SU-DHL-6 (cell line): Measurements from ENCODE around the gene CFAP99.
"Not testable (repeated sequence)": the region's sequence is repeated elsewhere in the genome, so short reads cannot be mapped to it uniquely, and the experiment has no call there.

ENCODE experiments used
- H2AFZ ChIP-seq: fragments of 200-600 bp; sonication (generic); 2 replicates; pipeline ENCODE4 v1.6.1; 2014; ENCODE audit warnings: low read depth, mild to moderate bottlenecking, moderate library complexity, mixed read lengths, antibody characterized with exemption, low read length; ENCODE audit not compliant: severe bottlenecking
- H3F3A ChIP-seq: fragments of 200-600 bp; shearing (Covaris generic); 2 replicates; pipeline ENCODE4 v1.6.0; 2016; ENCODE audit warnings: antibody characterized with exemption, mild to moderate bottlenecking; ENCODE audit not compliant: insufficient read depth
- H3K27ac ChIP-seq: fragments of 200-600 bp; sonication (generic); 2 replicates; pipeline ENCODE4 v1.5.1; 2016; ENCODE audit warnings: low read depth, mild to moderate bottlenecking, low read length, moderate library complexity, mixed read lengths
- H3K27me3 ChIP-seq: fragments of 200-600 bp; sonication (generic), shearing (Covaris generic); 2 replicates; pipeline ENCODE4 v1.6.0; 2014; ENCODE audit warnings: mild to moderate bottlenecking, low read length
- H3K36me3 ChIP-seq: fragments of 200-600 bp; sonication (generic); 2 replicates; pipeline ENCODE4 v1.6.1; 2014; ENCODE audit warnings: mild to moderate bottlenecking, low read length, mixed read lengths
- H3K4me2 ChIP-seq: fragments of 300-600, 200-600 bp; shearing (Covaris generic), sonication (generic); 2 replicates; pipeline ENCODE4 v1.6.0; 2014; ENCODE audit warnings: low read length, low read depth, mild to moderate bottlenecking; ENCODE audit not compliant: poor library complexity, severe bottlenecking
- H3K4me3 ChIP-seq: fragments of 200-600 bp; sonication (generic); 2 replicates; pipeline ENCODE4 v1.5.1; 2014; ENCODE audit warnings: antibody characterized with exemption, low read length, mild to moderate bottlenecking, mixed read lengths; ENCODE audit not compliant: insufficient read depth, poor library complexity, severe bottlenecking
- H3K79me2 ChIP-seq: fragments of 200-600 bp; sonication (generic); 2 replicates; pipeline ENCODE4 v1.6.1; 2014; ENCODE audit warnings: mild to moderate bottlenecking, low read length, moderate library complexity; ENCODE audit not compliant: insufficient read depth
- H3K9ac ChIP-seq: fragments of 200-600 bp; sonication (generic); 2 replicates; pipeline ENCODE4 v1.7.0; 2014; ENCODE audit warnings: mild to moderate bottlenecking, low read length
- H3K9me2 ChIP-seq: fragments of 200-600 bp; sonication (generic); replicated peaks from 2 replicates; pipeline ENCODE4 v1.6.1; 2014; ENCODE audit warnings: low read length; ENCODE audit not compliant: insufficient read depth
- H3K9me3 ChIP-seq: fragments of 200-600 bp; sonication (generic); 2 replicates; pipeline ENCODE4 v1.6.1; 2014; ENCODE audit warnings: low read length, mixed read lengths; ENCODE audit not compliant: insufficient read depth
- H4K20me1 ChIP-seq: fragments of 200-600 bp; sonication (generic); 2 replicates; pipeline ENCODE4 v1.6.1; 2014; ENCODE audit warnings: low read depth, mild to moderate bottlenecking, antibody characterized with exemption, low read length, moderate library complexity, mixed read lengths
- EZH2phosphoT487 ChIP-seq: fragments of 200-600 bp; sonication (generic), shearing (Covaris generic); conservative IDR thresholded peaks from 2 replicates; pipeline ENCODE4 v1.6.1; 2018; ENCODE audit warnings: mild to moderate bottlenecking, antibody characterized with exemption, low read length, moderate library complexity, mixed read lengths
- TF ChIP-seq, protein P1 (sequence below): fragments of 200-600 bp; sonication (generic); IDR thresholded peaks from one replicate; pipeline ENCODE4 v1.5.1; 2017; ENCODE audit warnings: antibody characterized with exemption, mild to moderate bottlenecking, low read length, moderate library complexity; ENCODE audit not compliant: insufficient read depth, poor library complexity, severe bottlenecking

The CFAP99 gene

DNA sequence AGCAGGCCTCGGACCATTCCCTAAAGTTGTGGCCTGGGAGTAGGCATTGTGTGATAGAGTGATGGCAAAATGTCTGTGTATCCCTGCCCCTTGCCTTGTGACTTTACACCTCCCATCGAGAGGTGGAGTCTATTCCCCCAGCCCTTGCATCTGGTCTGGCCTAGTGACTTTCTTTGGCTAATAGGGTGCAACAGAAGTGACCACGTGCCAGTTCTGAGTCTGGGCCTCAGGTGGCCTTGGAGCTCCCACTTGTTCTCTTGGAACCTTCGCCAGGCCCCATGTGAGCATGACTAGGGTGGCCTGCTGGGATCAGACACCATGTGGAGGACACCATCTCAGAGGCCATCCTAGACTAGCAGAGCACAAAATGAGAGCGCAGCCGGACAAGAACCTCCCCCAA, 46.3 kb downstream of the CFAP99 start:
- H3K27ac ChIP-seq, result no peak overlapping the region
- no peak for TF ChIP-seq EZH2phosphoT487
- TF ChIP-seq, protein P1, sequence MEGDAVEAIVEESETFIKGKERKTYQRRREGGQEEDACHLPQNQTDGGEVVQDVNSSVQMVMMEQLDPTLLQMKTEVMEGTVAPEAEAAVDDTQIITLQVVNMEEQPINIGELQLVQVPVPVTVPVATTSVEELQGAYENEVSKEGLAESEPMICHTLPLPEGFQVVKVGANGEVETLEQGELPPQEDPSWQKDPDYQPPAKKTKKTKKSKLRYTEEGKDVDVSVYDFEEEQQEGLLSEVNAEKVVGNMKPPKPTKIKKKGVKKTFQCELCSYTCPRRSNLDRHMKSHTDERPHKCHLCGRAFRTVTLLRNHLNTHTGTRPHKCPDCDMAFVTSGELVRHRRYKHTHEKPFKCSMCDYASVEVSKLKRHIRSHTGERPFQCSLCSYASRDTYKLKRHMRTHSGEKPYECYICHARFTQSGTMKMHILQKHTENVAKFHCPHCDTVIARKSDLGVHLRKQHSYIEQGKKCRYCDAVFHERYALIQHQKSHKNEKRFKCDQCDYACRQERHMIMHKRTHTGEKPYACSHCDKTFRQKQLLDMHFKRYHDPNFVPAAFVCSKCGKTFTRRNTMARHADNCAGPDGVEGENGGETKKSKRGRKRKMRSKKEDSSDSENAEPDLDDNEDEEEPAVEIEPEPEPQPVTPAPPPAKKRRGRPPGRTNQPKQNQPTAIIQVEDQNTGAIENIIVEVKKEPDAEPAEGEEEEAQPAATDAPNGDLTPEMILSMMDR, result no peak
- H3K36me3 ChIP-seq, result no peaks in the 10 kb centered on the region
- no peaks in the 10 kb centered on the region for H3K9me2 ChIP-seq
- no peak overlapping the region for H2AFZ ChIP-seq
- no peak overlapping the region for H3K4me3 ChIP-seq
- H3F3A ChIP-seq, result no peaks in the 10 kb centered on the region
- no peaks in the 10 kb centered on the region for H3K9me3 ChIP-seq
- H3K27me3 ChIP-seq, result no peaks in the 10 kb centered on the region
- peaks cover 16% of the 10 kb centered on the region for H3K79me2 ChIP-seq
- H4K20me1 ChIP-seq, result peaks cover 2% of the 10 kb centered on the region; the same call in 1 of the 2 replicates
- no peak overlapping the region for H3K9ac ChIP-seq
- no peak overlapping the region for H3K4me2 ChIP-seq

DNA sequence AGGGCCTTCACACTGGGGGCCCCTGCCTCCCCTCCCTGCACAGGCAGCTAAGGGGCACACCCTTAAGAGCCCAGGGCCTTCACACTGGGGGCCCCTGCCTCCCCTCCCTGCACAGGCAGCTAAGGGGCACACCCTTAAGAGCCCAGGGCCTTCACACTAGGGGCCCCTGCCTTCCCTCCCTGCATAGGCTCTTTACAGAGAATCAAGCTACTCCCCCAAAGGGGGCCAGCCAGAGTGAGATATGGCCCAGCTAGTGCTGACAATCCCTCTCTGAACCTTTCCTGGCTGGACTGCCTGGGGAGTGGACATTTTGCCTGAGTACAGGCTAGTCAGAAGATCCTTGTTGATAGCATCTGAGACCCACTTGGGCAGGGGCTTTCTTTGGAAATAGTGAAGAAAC, 46.8 kb downstream of the CFAP99 start:
- not testable (repeated sequence) for H4K20me1 ChIP-seq, H3K27ac ChIP-seq, H3K9me3 ChIP-seq, H3K27me3 ChIP-seq, H2AFZ ChIP-seq, H3F3A ChIP-seq, H3K4me3 ChIP-seq, H3K4me2 ChIP-seq, H3K36me3 ChIP-seq, H3K9ac ChIP-seq, H3K9me2 ChIP-seq
- peaks cover 21% of the 10 kb centered on the region for H3K79me2 ChIP-seq

DNA sequence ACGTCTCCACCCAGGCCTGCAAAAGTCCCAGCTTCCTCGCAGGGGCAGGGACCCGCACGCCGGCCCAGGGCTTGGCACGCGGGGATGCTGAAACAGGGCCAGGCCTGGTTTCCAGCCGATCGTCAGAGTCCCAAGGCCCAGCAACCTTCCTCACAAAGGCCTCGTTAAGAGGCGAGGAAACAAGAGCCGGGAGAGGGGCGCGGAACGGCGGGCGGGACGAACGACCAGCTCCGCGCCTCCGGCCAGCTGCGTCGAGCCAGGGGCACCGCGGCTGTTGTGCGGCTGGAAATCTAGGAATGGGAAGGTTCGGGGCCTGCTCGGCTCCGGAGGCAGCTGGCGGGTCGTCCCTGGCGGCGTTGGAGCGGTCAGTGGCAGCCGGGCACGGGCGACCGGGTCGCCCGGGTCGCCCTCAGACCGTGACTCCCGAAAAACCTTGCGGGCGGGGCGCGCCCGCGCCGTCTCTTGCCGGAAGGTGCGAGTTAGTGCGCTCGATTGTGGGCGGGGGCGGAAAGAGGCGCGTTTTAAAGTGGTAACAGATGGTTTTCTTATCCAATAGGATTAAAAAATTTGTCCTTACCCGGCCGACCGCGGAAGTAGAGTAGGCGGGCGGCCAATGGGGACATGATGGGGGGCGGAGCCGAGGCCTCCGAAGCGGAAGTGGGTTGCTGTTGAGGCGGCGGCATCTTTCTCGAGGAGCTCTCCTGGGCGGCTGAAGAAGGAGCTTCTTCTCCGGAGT, 49.9 kb downstream of the CFAP99 start, which contains the start of gene RNF4:
RNF4 (plus strand) TSS at position 651 of the 736 bp plus-strand sequence. CDS start 21,388 bp downstream, outside the sequence.
- Histone ChIP-seq H3K36me3 (peaks cover 19% of the 10 kb centered on the region), H3K9me2 (no peaks in the 10 kb centered on the region), H4K20me1 (peaks cover 26% of the 10 kb centered on the region), H3K9ac (peak within 1 kb of the TSS; percentile 89), H3K4me2 (peak within 1 kb of the TSS; percentile 88), H2AFZ (peak within 1 kb of the TSS; percentile 89), H3K79me2 (peaks cover 52% of the 10 kb centered on the region), H3K27ac (peak within 1 kb of the TSS; percentile 83), H3K9me3 (no peaks in the 10 kb centered on the region), H3F3A (no peaks in the 10 kb centered on the region), H3K4me3 (peak within 1 kb of the TSS; percentile 77), H3K27me3 (no peaks in the 10 kb centered on the region)
- no peak for TF ChIP-seq EZH2phosphoT487
- TF ChIP-seq, protein P1, result no peak

DNA sequence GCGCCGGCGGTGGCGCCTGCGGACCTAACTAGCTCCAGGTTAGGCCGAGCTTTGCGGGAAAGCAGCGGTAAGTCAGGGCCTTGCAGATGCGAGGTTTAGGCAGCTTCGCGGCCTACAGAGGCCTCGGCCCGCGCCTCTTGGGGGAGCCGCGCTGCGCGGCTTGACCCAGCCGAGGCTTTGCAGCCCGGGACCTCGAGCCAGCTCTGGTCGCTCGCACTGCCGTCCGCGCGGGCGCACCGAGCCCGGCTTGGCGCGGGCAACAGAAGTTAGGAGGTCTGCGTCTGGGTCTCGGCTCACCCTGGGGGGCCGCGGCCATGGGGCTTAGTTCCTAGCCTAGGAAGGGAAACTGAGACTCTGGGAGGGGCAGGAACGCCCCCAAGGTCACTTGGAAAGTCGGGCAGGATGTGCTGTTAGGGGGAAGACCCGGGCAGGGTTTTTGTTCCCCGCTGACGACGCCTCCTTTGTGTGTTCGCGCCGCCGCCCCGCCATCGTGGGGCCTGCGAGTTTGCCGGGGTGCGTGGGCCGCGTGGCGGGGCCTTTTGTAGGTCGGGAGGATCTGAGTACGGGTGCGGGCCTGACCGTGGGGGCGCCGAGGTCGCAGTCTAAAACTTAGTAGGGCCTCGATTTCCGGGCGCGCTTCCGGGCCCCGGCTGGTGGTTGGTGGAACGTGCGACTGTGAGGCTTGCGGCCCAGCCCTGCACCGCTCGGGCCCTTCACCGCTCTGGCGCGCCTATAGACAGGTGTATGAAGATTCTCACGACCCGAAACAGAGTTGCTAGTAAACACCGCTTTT, 50.6 kb downstream of the CFAP99 start:
- peak overlapping the region; percentile 89 for H3K9ac ChIP-seq
- H3K4me2 ChIP-seq, result peak overlapping the region; percentile 88
- no peaks in the 10 kb centered on the region for H3K9me2 ChIP-seq
- peak overlapping the region; percentile 83 for H3K27ac ChIP-seq
- peaks cover 60% of the 10 kb centered on the region for H3K79me2 ChIP-seq
- no peaks in the 10 kb centered on the region for H3F3A ChIP-seq
- H3K9me3 ChIP-seq, result no peaks in the 10 kb centered on the region
- peaks cover 26% of the 10 kb centered on the region for H4K20me1 ChIP-seq
- H2AFZ ChIP-seq, result peak overlapping the region; percentile 12
- H3K4me3 ChIP-seq, result peak overlapping the region; percentile 77
- H3K27me3 ChIP-seq, result no peaks in the 10 kb centered on the region
- peaks cover 19% of the 10 kb centered on the region for H3K36me3 ChIP-seq
- TF ChIP-seq EZH2phosphoT487, result no peak
- TF ChIP-seq, protein P1, result no peak
